SH-SY5Y (cell line): ENCODE results near the gene NAV3.

Experiments
- GATA2 ChIP-seq: IDR thresholded peaks from 2 replicates; pipeline ENCODE4 v1.6.1; 2011; ENCODE audit warnings: mild to moderate bottlenecking, low read depth, low read length
- GATA3 ChIP-seq: IDR thresholded peaks from 2 replicates; pipeline ENCODE4 v1.6.1; 2011; ENCODE audit warnings: low read depth, mild to moderate bottlenecking, low read length, moderate library complexity

GRCh38 chr12:78038541-78038940, 207.8 kb downstream of the NAV3 start:
- TF ChIP-seq GATA2 (no peak), GATA3 (no peak)
